ENCODE data around the gene TCFL5. TPM values are rescaled to one million over a fixed set of nuclear protein-coding genes. Genes with fewer than 3 reads are reported as not detected.

The TCFL5 gene
- total RNA-seq, 3 donors from 2014 or later: 4.3 to 13.3 (median 6.6) TPM

DNA sequence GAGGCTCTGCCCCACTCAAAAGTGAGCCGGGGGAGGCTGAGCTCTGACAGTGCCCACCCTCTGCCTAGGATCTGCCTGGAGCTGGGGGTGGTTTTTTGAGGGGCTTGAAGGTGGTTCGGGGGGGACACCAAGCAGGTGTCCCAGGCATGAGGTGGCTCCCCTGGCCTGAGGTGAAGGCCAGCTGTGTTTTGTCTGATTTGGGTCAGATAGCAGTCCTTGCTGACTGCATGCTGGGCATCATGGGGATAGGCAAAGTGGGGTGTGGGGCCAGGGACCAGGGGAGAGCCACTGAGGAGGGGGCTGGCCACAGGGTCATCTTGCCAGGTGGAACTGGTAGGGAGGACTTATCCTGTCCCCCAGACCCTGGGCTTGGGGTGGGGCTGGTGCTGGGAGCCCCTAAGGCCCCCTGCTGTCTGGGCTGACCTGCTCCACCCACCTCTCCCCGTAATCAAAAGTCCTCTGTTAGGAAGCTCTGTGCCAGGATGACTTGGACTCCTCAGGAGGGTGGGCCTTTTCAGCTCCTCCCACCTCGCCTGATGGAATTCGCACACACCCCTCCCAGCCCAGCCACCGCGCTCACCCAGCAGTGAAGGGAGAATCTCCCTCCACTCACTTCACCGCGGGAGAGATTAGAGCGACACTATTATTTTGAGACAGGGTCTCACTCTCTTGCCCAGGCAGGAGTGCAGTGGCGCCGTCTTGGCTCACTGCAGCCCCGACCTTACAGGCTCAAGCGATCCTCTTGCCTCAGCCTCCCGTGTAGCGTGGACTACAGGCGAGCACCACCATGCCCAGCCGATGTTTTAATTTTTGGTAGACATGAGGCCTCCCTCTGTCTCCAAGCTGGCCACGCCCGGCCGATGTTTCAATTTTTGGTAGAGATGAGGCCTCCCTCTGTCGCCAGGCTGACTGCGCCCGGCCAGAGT is 46.3 kb downstream of the TCFL5 start:
- ATAC-seq (no peak), DNase-seq (no peak)
- TF ChIP-seq, protein P1, sequence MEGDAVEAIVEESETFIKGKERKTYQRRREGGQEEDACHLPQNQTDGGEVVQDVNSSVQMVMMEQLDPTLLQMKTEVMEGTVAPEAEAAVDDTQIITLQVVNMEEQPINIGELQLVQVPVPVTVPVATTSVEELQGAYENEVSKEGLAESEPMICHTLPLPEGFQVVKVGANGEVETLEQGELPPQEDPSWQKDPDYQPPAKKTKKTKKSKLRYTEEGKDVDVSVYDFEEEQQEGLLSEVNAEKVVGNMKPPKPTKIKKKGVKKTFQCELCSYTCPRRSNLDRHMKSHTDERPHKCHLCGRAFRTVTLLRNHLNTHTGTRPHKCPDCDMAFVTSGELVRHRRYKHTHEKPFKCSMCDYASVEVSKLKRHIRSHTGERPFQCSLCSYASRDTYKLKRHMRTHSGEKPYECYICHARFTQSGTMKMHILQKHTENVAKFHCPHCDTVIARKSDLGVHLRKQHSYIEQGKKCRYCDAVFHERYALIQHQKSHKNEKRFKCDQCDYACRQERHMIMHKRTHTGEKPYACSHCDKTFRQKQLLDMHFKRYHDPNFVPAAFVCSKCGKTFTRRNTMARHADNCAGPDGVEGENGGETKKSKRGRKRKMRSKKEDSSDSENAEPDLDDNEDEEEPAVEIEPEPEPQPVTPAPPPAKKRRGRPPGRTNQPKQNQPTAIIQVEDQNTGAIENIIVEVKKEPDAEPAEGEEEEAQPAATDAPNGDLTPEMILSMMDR (IDR thresholded peaks at IDR 0.05): no peak
- peaks cover 4% of the 10 kb centered on the region for H3K36me3 ChIP-seq (ENCODE audit: low read depth)
- peaks cover 27% of the 10 kb centered on the region for H3K4me1 ChIP-seq (ENCODE audit: low read depth)
- intact Hi-C loops (cut with DNase I, micrococcal nuclease): no loop called here
- H3K9me3 ChIP-seq: no peaks in the 10 kb centered on the region
- no peak overlapping the region for H3K4me3 ChIP-seq

DNA sequence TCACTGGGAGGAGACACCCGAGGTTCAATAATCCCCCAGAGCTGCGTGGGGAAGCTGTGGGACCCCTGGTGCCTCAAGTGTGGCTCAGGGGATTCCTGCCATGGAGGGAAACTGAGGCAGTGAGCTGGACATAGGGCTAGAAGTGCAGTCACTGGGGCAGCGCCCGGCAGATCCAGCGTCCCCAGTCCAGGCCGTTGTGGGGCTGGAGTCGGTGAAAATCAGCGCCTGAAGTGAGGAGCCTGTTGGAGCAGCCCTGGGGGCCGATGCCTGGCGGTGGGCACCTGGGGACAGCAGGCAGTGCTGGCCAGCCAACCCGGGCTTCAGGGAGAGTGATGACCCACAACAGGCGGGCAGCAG is 46.9 kb downstream of the TCFL5 start:
- intact Hi-C loops (cut with DNase I, micrococcal nuclease): no loop called here

DNA sequence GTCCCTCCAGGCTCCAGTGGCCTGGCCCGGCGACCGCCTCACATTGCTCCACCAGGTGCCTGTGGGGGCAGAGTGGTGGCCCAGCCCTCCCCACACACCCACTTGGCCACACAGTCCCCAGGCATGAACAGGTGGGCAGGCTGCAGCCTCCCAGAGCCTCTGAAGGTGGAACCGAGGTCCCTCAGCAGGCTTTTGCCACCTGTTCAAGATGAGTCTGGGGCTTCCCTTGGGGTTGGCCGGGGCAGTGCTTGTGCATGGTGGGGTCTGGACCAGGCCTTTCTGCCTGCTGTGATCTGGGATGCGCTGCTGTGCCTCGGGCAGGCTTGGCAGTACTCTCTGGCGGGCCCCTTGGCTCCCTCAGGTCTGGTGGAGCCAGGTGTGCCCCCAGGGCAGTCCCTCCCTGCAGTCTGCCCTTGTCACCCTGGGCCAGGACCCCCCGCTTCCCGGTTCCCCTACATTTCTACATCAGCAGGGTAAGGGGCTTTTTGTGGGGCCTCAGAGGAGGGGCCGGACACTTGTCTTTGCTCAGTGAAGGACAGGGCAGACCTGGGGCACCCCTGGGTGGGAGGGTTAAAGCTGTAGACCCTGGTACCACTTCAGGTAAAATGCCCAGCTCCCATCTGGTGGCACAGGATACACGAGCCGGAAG is 47.4 kb downstream of the TCFL5 start:
- Histone ChIP-seq H3K9me3 (no peaks in the 10 kb centered on the region), H3K4me3 (no peak overlapping the region), H3K4me1 (ENCODE audit: low read depth) (peaks cover 27% of the 10 kb centered on the region), H3K36me3 (ENCODE audit: low read depth) (peaks cover 4% of the 10 kb centered on the region)
- no peak for ATAC-seq
- intact Hi-C loops (cut with DNase I, micrococcal nuclease): no loop called here
- DNase-seq: no peak
- TF ChIP-seq, protein P1 (IDR thresholded peaks at IDR 0.05): no peak

More for the DNA sequence above, 46.9 kb downstream of the TCFL5 start:
- ATAC-seq (no peak), DNase-seq (no peak)
- Histone ChIP-seq H3K4me1 (ENCODE audit: low read depth) (peaks cover 27% of the 10 kb centered on the region), H3K4me3 (no peak overlapping the region), H3K36me3 (ENCODE audit: low read depth) (peaks cover 4% of the 10 kb centered on the region), H3K9me3 (no peaks in the 10 kb centered on the region)
- TF ChIP-seq, protein P1 (IDR thresholded peaks at IDR 0.05): no peak

DNA sequence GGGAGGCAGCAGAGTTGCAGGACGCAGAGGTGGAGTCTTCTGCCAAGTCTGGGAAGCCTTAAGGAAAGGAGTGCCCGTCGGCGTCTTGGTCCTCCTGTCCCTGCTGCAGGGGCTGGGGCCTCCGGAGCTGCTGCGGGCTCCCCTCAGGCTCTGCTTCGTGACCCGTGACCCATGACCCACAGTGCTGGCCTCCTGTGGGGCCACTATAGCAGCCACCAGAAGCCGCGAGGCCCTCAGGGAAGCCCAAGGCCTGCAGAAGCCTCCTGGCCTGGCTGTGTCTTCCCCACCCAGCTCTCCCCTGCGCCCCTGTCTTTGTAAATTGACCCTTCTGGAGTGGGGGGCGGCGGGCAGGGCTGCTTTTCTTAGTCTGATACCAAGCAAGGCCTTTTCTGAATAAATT is 48.0 kb downstream of the TCFL5 start:
- intact Hi-C loops (cut with DNase I, micrococcal nuclease): no loop called here
- ATAC-seq: no peak
- DNase-seq: no peak
- Histone ChIP-seq H3K36me3 (ENCODE audit: low read depth) (peaks cover 4% of the 10 kb centered on the region), H3K4me3 (no peak overlapping the region), H3K4me1 (ENCODE audit: low read depth) (peaks cover 23% of the 10 kb centered on the region), H3K9me3 (no peaks in the 10 kb centered on the region)
- TF ChIP-seq, protein P1 (IDR thresholded peaks at IDR 0.05): no peak

DNA sequence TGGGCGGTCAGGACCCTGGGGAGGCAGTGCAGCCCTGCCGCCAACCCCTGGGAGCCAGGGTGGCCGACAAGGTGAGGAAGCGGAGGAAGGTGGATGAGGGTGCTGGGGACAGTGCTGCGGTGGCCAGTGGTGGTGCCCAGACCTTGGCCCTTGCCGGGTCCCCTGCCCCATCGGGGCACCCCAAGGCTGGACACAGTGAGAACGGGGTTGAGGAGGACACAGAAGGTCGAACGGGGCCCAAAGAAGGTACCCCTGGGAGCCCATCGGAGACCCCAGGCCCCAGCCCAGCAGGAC is 48.8 kb downstream of the TCFL5 start:
- peaks cover 17% of the 10 kb centered on the region for H3K4me1 ChIP-seq (ENCODE audit: low read depth)
- peaks cover 4% of the 10 kb centered on the region for H3K36me3 ChIP-seq (ENCODE audit: low read depth)
- TF ChIP-seq, protein P1 (IDR thresholded peaks at IDR 0.05): no peak
- H3K9me3 ChIP-seq: no peaks in the 10 kb centered on the region
- no peak for ATAC-seq
- intact Hi-C loops (cut with DNase I, micrococcal nuclease): no loop called here
- H3K4me3 ChIP-seq: no peak overlapping the region
- no peak for DNase-seq
